ENCODE results near the gene CCDC148. TPM values are rescaled to one million over a fixed set of nuclear protein-coding genes. Genes with fewer than 3 reads are reported as not detected.

Gene CCDC148
- total RNA-seq, 1 donor from 2014 or later = 1.2 TPM

DNA sequence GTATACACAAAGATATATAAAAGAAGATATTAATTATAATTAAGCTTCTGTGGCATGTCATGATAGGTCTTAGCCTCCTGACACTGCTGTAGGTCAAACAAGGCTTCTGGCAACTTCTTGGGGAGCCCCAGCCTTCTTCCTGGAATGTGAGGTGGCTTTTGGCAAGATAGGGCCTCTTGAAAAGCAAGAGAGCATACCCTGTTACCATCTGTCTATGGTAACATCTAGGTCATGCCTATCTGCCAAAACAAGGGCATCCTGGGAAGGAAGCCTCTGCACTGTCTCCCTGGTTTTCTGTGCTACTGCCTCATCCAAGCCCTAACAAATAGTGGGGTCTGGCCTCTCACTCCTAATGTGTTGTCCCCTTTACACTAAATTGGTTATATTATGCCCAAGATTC, 70.9 kb downstream of the CCDC148 start:
- H3K4me3 ChIP-seq = no peak overlapping the region
- no peak overlapping the region for H3K27ac ChIP-seq
- no peak for ATAC-seq
- H3K36me3 ChIP-seq = no peaks in the 10 kb centered on the region
- no peaks in the 10 kb centered on the region for H3K9me3 ChIP-seq
- TF ChIP-seq CTCF (IDR thresholded peaks at IDR 0.05) = no peak
- H3K4me1 ChIP-seq = no peaks in the 10 kb centered on the region
- intact Hi-C loops (cut with DNase I) = no loop called here
- no peak for DNase-seq
- H3K27me3 ChIP-seq = no peaks in the 10 kb centered on the region

- H3K9me3 ChIP-seq = no peaks in the 10 kb centered on the region
- H3K27me3 ChIP-seq = no peaks in the 10 kb centered on the region
- no peak overlapping the region for H3K27ac ChIP-seq
- H3K36me3 ChIP-seq = no peaks in the 10 kb centered on the region
- no peak for TF ChIP-seq CTCF (IDR thresholded peaks at IDR 0.05)
- intact Hi-C loops (cut with DNase I) = no loop called here
- no peak overlapping the region for H3K4me3 ChIP-seq
- H3K4me1 ChIP-seq = no peaks in the 10 kb centered on the region
- DNase-seq = no peak
- no peak for ATAC-seq
Observed at GRCh38 chr2:158381978-158382377, 74.6 kb downstream of the CCDC148 start.

GRCh38 chr2:158381205-158381604, 75.3 kb downstream of the CCDC148 start:
- no peak overlapping the region for H3K27ac ChIP-seq
- TF ChIP-seq CTCF (IDR thresholded peaks at IDR 0.05) = no peak
- H3K36me3 ChIP-seq = no peaks in the 10 kb centered on the region
- ATAC-seq = no peak
- no peak for DNase-seq
- intact Hi-C loops (cut with DNase I) = no loop called here
- no peaks in the 10 kb centered on the region for H3K9me3 ChIP-seq
- H3K4me1 ChIP-seq = no peaks in the 10 kb centered on the region
- H3K4me3 ChIP-seq = no peak overlapping the region
- H3K27me3 ChIP-seq = no peaks in the 10 kb centered on the region

DNA sequence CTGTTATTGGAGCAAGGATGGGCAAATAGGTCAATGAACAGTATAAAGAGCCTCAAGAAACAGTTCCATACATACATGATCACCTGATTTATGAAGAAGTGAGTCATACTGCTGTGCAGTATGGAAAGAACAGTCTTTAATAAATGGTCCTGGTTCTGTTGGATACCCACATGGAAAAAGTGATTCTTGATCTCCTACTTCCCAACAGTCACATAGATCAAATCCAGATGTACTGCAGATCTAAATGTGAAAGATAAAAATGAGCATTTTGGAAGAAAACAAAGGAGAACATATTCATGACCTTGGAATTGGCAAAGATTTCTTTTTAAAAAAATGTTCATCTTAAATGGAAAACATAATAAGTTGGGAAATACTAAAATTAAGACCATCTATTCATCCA, 75.8 kb downstream of the CCDC148 start:
- Histone ChIP-seq H3K36me3 (no peaks in the 10 kb centered on the region), H3K4me3 (no peak overlapping the region), H3K4me1 (no peaks in the 10 kb centered on the region), H3K9me3 (no peaks in the 10 kb centered on the region), H3K27ac (no peak overlapping the region), H3K27me3 (no peaks in the 10 kb centered on the region)
- TF ChIP-seq CTCF (IDR thresholded peaks at IDR 0.05) = no peak
- ATAC-seq (no peak), DNase-seq (no peak)
- intact Hi-C loops (cut with DNase I) = no loop called here

DNA sequence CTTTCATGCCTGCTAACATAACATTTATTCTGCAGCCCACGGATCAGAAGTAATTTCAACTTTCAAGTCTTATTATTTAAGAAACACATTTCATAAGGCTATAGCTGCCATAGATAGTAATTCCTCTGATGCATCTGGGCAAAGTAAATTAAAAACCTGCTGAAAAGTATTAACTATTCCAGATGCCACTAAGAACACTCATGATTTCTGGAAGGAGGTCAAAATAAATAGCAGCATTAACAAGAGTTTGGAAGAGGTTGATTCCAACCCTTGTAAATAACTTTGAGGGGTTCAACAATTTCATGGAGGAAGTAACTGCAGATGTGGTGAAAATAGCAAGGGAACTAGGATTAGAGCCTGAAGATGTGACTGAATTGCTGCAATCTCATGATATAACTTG, 77.6 kb downstream of the CCDC148 start:
- TF ChIP-seq CTCF (IDR thresholded peaks at IDR 0.05) = no peak
- no peaks in the 10 kb centered on the region for H3K9me3 ChIP-seq
- DNase-seq = no peak
- H3K27me3 ChIP-seq = no peaks in the 10 kb centered on the region
- H3K27ac ChIP-seq = no peak overlapping the region
- intact Hi-C loops (cut with DNase I) = no loop called here
- no peak for ATAC-seq
- no peaks in the 10 kb centered on the region for H3K36me3 ChIP-seq
- no peak overlapping the region for H3K4me3 ChIP-seq
- H3K4me1 ChIP-seq = no peaks in the 10 kb centered on the region

- intact Hi-C loops (cut with DNase I) = no loop called here
- Histone ChIP-seq H3K4me1 (no peaks in the 10 kb centered on the region), H3K27ac (no peak overlapping the region), H3K4me3 (no peak overlapping the region), H3K27me3 (no peaks in the 10 kb centered on the region), H3K36me3 (no peaks in the 10 kb centered on the region), H3K9me3 (no peaks in the 10 kb centered on the region)
- DNase-seq (no peak), ATAC-seq (no peak)
- TF ChIP-seq CTCF (IDR thresholded peaks at IDR 0.05) = no peak
Observed at GRCh38 chr2:158366342-158366741, 90.2 kb downstream of the CCDC148 start.
